Fibroblast of skin of scalp (primary cell): ENCODE data around the gene PPP4R4. TPM values are rescaled to one million over a fixed set of nuclear protein-coding genes. Genes with fewer than 3 reads are reported as not detected.
A peak's percentile ranks its signal among the peaks of the same experiment; 100 is the strongest.

Experiments used
- DNase-seq: peaks from one replicate; pipeline ENCODE4 v3.0.0-alpha.2; 2013
- polyA plus RNA-seq, 2 experiments: library from polyadenylated mRNA; unstranded; fragments of 120-200 nt; gene quantifications; one replicate each; pipeline ENCODE4 v1.2.1, GENCODE V29; 2013; ENCODE audit not compliant: insufficient read length in 2 of 2

The PPP4R4 gene, protein sequence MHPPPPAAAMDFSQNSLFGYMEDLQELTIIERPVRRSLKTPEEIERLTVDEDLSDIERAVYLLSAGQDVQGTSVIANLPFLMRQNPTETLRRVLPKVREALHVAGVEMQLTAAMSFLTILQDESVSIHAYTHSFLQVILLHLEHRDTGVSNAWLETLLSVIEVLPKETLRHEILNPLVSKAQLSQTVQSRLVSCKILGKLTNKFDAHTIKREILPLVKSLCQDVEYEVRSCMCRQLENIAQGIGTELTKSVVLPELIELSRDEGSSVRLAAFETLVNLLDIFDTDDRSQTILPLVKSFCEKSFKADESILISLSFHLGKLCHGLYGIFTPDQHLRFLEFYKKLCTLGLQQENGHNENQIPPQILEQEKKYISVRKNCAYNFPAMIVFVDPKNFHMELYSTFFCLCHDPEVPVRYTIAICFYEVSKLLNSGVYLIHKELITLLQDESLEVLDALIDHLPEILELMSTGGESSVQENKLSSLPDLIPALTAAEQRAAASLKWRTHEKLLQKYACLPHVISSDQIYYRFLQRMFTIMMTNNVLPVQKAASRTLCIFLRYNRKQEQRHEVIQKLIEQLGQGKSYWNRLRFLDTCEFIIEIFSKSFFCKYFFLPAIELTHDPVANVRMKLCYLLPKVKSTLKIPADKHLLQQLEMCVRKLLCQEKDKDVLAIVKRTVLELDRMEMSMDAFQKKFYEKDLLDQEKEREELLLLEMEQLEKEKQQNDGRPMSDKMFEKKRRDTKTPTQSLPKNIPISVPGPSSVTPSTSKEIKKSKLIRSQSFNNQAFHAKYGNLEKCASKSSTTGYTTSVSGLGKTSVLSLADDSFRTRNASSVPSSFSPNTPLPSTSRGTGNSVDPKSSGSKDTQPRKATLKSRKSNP
- polyA plus RNA-seq (2013, experiment 1 of 2; ENCODE audit: insufficient read length), result 0.54 TPM
- polyA plus RNA-seq (2013, experiment 2 of 2; ENCODE audit: insufficient read length), result 0.53 TPM

DNA sequence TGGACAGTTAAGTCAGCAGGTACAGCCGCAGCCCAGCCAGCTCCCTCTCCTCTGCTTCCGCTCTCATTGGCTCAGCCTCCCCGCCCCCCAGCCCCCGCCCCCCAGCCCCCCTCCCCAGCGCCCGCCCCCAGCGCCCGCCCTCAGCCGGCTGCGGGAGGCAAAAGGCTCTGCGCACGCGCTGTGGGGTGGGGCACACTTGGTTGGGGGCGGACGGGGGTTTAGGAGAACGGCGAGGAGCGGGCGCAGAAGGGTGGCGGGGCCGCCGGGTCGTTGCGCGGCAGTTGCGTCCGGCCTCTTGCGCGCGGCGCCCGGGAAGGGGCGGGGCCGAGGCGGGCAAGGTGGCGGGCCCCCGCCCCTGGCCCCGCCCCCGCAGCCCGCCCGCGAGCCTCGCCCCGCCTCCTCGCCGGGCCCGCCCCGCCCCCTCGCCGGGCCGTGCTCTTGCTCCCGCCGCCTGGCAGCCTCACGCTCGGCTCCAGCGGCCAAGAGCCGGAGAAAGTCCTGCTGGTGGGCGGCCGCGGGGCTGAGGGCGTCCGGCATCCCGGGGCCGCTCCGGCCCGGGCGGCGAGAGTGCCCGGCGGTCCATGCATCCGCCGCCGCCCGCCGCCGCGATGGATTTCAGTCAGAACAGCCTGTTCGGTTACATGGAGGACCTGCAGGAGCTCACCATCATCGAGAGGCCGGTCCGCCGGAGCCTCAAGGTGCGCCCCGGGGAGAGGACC lies at the start of gene PPP4R4:
TSS of gene PPP4R4 (plus strand) at position 438 of the 719 bp plus-strand sequence. CDS start at position 582, 144 bp downstream.
- DNase-seq, result peak; percentile 86

GRCh38 chr14:94124582-94125377 lies 49.3 kb upstream of the PPP4R4 start:
- DNase-seq, result no peak

DNA sequence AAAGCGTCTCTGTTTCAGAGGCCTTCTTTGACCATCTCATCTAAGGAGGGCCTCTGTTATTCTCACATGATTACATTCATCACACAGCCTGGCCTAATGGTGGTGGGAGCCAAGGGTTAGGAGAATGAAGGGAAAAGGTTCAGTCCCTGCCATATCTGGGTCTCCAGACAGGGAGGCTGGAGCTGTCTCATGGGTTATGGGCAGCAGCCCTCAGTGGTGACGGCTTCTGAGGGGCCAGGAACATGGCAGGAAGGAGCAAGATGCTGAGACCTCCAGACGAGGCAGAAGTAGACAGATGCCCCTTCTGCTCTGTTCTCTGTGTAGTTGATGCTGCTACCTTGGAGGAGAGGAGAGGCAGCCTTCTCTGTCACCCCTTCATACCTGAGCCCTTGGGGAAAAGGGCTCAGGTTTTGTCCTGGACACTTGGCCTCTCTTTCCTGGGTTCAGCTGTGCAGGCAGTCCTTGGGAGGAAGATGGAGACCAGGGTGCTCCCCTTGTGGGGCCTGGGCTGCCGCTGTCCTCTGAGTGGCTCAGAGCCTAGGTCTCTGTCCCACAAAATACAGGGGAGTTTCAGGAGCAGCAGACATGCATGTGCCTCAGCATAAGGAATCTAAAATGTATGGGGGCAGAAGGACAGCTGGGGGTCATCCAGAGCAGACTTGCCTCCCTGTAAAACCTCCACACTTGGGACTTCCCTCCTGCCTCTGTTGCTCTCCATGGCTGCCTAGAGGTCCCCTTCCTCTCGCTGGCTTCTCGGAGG lies 48.3 kb upstream of the PPP4R4 start:
- DNase-seq, result no peak

DNA sequence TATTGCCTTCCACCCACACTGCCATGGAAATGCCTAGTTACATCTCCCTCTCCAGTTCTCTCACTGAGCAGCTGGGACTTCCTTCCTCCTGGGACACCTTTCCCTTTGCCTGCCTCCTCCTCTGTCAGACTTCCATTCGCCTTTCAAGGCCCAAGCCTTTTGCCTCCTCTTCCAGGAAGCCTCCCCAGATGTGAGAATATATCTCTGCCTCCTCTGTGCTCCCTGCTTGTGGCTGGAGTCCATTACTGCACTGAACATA lies 47.8 kb upstream of the PPP4R4 start:
- no peak for DNase-seq

DNA sequence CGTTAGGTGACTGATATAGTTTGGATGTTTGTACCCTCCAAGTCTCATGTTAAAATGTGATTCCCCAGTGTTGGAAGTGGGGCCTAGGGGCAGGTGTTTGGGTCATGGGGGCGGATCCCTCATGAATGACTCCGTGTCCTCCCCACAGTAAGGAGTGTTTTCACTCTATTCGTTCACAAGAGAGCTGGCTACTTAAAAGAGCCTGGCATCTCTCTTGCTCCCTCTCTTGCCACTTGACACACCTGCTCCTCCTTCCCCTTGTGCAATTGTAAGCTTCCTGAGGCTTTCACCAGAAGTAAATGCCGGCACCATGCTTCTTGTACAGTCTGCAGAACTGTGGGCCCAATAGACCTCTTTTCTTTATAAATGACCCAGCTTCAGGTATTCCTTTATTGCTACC lies 47.3 kb upstream of the PPP4R4 start:
- DNase-seq, result no peak

DNA sequence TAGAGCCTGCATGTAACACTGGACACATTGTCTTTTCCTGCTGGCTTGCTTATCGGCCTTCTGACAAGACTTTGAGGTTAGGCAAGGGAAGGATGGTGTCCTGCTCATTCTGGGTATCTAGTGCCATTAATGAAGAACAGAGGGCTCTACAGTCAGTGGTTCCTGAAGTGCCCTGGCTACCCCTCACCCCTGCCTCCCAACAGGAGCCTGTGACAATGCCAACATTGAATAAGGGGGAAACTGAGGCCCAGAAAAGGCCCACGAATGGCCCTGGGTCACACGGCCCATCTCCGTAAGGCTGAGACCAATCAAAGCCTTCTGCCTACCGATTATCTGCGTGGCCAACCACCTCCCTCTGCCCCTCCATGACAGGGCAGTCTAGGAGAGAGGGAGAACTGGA lies 46.8 kb upstream of the PPP4R4 start:
- DNase-seq, result no peak

DNA sequence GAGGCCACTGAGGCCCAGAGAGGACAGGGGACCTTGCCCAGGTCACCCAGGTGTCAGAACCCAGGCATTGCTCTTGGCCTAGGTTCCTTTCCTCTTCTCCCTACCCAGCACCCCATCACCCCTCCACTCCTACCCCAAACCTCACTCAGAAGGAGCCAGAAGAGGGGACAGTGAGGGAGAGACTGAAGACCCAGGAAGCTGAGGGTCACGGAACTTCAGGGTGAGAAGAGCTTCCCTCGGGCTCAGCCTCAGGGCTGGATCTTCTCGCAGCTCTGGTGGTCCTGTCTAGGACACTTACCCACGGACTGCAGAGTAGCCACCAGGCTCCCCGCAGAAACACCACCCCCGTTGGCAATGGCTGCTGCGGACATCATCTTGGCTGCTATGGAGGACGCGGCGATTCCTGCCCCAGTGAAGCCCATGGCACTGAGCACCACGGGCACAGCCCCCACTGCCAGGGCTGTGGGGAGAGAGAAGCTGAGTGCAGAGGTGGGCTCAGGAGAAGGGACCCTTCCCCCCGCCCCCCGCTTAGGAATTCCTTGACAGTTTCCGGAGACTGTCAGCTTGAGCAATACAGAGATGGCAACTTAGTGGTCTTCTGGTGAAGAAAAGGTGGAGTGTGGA lies 45.8 kb upstream of the PPP4R4 start:
- no peak for DNase-seq

- DNase-seq, result peak; percentile 88
These were observed 44.9 kb upstream of the PPP4R4 start, which contains the start of gene IFI27L2 for GRCh38 chr14:94129111-94129757. Gene IFI27L2 (minus strand): TSS chr14:94129604. CDS start chr14:94129564, 40 bp downstream.

DNA sequence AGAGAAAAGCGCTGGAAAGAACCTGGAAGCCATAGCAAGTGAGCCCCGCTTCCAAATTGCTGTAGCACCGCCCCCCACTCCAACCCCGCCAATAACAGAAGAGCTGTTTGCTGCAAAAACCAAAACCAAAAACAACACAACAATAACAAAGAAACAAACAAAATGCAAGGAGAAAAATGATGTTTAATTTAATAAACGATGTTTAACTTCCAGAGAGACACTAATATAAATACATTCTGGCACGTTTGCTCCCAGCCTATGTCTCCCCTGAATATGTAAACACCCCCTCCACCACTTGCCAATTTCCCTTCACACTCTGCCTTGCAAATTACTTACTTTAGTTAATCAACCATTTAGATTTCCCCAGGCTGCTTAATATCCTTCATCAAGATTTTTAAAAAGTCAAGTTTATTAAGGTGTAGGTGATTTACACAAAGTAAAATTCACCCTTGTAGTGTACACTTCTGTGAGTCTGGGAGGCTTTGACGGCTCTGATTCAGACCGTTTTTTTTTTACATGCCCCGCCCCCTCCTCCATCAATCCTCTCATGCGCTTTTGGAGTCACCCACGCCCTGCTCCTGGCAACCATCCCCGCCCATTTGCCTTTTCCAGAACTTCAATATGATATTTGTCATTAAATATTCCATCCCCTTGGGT lies 44.2 kb upstream of the PPP4R4 start:
- DNase-seq, result peak; percentile 56

DNA sequence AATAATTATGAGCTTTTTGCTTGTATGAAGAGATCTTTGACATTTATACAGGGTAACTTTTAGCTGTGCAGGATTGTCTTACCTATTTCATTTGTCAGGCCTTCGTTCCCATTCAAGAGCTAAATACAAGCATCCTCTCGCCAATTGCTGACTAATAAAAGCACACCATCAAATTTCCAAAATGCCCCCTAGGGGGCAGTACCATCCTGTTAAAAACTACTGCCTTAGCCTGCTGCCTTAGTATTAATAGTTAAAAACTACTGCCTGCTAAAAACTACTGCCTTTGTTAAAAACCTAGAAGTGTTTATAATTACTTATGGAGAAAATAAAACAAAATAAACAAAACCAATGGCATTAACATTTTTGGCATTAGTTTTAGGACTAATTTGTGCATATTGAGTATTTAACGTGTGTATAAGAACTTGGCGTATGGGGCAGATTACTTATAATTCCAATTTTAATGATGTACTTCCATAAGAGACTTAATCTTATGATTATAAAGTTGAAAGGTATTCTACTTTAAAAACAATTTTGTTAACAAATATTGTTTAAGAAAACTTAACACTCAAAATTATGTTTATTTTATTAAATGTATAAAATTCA lies 41.7 kb upstream of the PPP4R4 start:
- DNase-seq, result peak; percentile 71

GRCh38 chr14:94135476-94135875 lies 38.6 kb upstream of the PPP4R4 start:
- no peak for DNase-seq

DNA sequence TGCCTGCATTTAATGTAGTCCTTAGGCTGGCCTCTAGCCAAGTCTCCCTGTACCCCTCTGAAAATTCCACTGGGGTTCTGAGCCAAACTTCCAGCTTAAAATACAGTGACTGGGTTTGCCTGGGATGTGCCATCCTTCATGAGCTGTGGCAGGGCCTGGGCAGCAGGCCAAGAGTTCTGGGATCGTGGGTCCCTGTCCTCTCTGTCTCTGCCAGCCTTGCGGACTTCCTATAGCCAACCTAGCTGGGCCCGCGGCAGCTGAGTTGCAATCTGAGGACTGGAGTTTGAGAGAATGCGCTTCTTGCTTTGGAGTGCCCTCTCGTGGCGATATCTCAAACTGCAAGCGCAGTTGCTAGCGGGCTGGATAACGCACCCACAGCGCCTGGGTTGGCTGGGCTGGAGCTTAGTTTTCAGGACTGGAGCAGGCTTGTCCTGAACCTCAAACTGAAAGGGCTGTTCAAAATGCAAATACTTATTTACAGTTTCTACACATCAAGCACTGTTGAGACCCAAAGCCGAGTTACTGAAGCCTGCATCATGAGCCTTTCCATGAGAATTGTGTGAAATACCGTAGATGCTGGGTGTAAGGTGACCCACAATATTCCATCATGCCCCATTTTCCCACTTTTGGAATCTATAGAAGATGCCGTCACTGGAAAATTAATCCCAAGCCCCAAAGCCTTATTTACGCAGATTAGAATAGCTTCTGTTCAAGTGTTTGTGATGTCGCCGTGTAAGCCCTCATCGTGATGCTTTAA lies 37.4 kb upstream of the PPP4R4 start:
- peak; percentile 84 for DNase-seq

GRCh38 chr14:94138251-94138650 lies 35.9 kb upstream of the PPP4R4 start:
- no peak for DNase-seq

DNA sequence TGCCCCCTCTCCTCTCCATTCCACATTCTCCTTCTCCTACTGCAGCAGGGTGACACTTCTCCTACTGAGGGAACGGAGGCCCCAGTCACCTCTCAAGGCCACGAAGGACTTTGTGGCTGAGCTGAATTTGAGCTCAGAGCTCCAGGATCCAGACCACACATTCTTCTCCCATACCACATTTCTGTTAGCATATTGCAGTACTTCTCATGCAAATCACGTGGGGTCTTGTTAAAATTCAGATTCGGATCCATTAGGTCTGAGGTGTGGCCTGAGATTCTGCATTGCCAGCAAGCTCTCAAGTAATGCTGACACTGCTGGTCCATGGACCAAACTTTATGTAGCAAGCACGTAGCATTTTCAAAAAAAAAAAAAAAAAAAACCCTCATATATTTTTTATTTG lies 35.1 kb upstream of the PPP4R4 start:
- no peak for DNase-seq

GRCh38 chr14:94139421-94139820 lies 34.7 kb upstream of the PPP4R4 start:
- no peak for DNase-seq

DNA sequence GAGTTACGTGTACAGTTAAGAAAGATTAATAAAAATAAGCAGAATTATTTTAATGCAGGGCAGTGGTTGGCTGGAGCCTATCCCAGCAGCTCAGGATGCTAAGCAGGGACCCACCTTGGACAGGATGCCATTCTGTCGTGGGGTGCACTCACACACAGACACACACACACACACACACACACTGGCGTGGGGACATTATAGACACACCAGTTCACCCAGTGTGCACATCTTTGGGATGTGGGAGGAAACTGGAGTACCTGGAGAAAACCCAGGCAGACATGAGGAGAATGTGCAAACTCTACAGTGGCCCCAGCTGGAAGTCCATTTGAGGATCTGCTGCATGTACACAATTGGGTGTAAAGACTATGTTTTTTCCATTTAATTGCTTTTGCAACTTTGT lies 31.9 kb upstream of the PPP4R4 start:
- no peak for DNase-seq

GRCh38 chr14:94142836-94143235 lies 31.3 kb upstream of the PPP4R4 start:
- DNase-seq, result no peak

DNA sequence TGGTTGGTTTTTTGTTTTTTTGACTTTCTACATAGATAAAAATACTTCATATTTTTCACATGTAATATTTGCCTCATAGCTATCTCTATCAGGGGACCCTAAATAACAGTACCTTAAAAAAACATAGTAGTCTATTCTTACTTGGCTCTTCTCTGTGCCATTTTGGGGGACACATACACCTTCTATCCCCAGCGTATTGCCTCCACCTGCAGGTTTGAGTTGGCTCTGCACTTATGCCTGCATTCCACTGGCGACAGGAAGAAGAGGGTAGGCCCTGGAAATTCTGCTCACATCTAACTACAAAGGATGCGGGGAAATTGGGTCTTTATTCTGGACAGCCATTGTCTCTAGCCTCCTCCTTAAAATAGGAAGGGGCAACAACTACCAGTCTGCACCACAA lies 30.9 kb upstream of the PPP4R4 start:
- no peak for DNase-seq

DNA sequence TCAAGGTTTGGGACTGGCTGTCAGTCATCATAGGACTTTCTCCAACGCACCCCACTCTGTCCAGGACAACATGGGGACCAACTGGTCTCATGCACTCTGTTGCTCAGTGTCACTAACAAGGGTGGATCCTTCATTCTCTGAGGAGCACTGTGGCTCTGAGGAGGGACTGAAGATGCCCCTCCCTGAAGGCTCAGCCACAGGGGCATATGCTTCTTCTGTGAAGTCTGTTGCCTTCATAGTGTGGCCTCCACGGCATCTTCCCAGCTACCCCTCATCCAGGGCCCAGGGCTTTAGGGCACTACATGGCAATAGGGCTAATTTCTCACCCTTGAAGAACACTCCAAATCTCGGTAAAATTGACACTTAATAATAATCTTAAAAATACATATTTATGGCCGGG lies 30.4 kb upstream of the PPP4R4 start:
- DNase-seq, result no peak
